Measurements from ENCODE around the gene LRWD1.
"Not testable (repeated sequence)": the region's sequence is repeated elsewhere in the genome, so short reads cannot be mapped to it uniquely, and the experiment has no call there.

The LRWD1 gene

GRCh38 chr7:102451371-102452054 is 13.3 kb upstream of the LRWD1 start:
- TF ChIP-seq CTCF (IDR thresholded peaks at IDR 0.05; ENCODE audit: control insufficient read depth, extremely low read depth, insufficient read depth), result no peak
- no peak for DNase-seq (ENCODE audit: low read depth)
- H3K4me3 ChIP-seq (ENCODE audit: low read depth, low read length), result no peak overlapping the region

GRCh38 chr7:102452451-102452850 is 12.3 kb upstream of the LRWD1 start:
- no peak for DNase-seq (ENCODE audit: low read depth)
- TF ChIP-seq CTCF (IDR thresholded peaks at IDR 0.05; ENCODE audit: control insufficient read depth, extremely low read depth, insufficient read depth), result no peak
- H3K4me3 ChIP-seq (ENCODE audit: low read depth, low read length), result no peak overlapping the region

GRCh38 chr7:102453319-102453718 is 11.5 kb upstream of the LRWD1 start:
- DNase-seq (ENCODE audit: low read depth), result no peak
- H3K4me3 ChIP-seq (ENCODE audit: low read depth, low read length), result no peak overlapping the region
- TF ChIP-seq CTCF (IDR thresholded peaks at IDR 0.05; ENCODE audit: control insufficient read depth, extremely low read depth, insufficient read depth), result no peak

- H3K4me3 ChIP-seq (ENCODE audit: low read depth, low read length), result no peak overlapping the region
- no peak for DNase-seq (ENCODE audit: low read depth)
- no peak for TF ChIP-seq CTCF (IDR thresholded peaks at IDR 0.05; ENCODE audit: control insufficient read depth, extremely low read depth, insufficient read depth)
Observed at GRCh38 chr7:102454468-102454867, 10.3 kb upstream of the LRWD1 start.

- not testable (repeated sequence) for DNase-seq (ENCODE audit: low read depth); H3K4me3 ChIP-seq (ENCODE audit: low read depth, low read length)
Observed at GRCh38 chr7:102454932-102455331, 9.9 kb upstream of the LRWD1 start.

GRCh38 chr7:102455596-102455995 is 9.2 kb upstream of the LRWD1 start:
- H3K4me3 ChIP-seq (ENCODE audit: low read depth, low read length), result no peak overlapping the region
- DNase-seq (ENCODE audit: low read depth), result no peak
- no peak for TF ChIP-seq CTCF (IDR thresholded peaks at IDR 0.05; ENCODE audit: control insufficient read depth, extremely low read depth, insufficient read depth)

- no peak for TF ChIP-seq CTCF (IDR thresholded peaks at IDR 0.05; ENCODE audit: control insufficient read depth, extremely low read depth, insufficient read depth)
- no peak for DNase-seq (ENCODE audit: low read depth)
- no peak overlapping the region for H3K4me3 ChIP-seq (ENCODE audit: low read depth, low read length)
Observed at GRCh38 chr7:102456327-102456726, 8.5 kb upstream of the LRWD1 start.

Data from LNCaP clone FGC (cell line).